Activated T-cell treated with anti-CD3 and anti-CD28 coated beads for 1 hour (primary cell): ENCODE data around the gene ZBTB40.

ENCODE experiments used
- DNase-seq: peaks from one replicate; pipeline ENCODE4 v3.0.0-alpha.2; 2020; ENCODE audit warnings: low read depth

ZBTB40 gene

DNA sequence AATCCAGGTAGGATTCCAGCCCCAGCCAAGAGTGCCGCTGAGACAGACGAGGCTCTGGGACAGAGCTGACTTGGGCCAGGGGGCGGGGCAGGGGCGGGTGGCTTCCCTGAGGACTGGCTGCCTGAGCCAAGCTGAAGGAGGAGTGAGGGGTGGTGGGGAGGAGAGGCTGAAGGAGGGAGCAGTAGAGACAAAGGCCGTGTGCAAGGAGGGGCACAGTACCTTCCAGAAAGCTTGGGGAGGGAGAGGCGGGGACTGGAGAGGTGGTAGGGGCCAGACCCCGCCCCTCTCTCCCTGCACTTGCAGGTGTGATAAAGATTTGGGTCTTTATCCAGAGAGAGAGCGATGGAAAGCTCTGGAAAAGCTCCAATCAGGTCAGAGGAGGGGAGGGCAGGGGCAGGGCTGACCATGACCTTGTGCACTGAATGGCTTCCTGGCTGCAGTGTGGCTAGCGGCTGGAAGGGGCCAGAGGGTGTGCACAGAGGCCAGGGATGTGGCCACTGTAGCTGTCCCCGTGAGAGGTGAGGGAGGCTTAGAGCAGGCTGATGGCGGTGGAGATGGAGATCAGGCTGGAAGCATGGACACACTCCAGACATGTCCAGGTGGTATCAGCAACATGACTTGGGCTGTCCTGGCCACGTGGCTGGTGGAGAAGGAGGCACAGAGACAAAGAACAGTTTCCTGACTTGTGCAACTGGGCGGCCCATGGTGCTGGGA, 104.9 kb downstream of the ZBTB40 start:
- no peak for DNase-seq

DNA sequence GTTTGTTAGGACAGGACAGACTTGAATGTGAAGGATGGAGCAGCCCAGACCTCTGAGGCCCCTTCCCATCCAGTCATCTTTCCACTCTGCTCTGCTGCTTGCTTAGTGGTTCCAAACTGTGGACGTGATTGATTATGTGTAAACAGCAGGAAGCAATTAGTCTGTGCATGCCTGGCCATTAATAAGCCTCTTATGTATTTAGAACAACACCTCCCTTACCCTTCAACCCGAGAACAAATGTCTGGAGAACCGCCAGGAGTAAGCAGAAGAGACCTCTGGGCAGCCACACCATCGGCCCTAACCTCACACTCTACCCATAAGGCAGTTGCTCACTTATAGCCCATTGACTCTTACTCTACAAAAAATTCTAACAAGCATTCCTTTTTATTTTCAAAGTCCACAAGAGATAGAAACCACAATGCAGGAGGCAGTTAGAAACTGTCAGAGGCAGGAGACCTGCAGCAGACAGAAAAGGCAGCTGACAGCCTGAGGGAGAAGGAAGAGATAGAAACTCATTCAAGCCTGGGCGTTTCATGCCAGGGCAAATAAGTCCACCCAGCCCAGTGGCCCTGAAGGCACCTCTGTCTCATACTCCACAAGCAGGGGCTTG, 105.8 kb downstream of the ZBTB40 start:
- DNase-seq, result no peak

DNA sequence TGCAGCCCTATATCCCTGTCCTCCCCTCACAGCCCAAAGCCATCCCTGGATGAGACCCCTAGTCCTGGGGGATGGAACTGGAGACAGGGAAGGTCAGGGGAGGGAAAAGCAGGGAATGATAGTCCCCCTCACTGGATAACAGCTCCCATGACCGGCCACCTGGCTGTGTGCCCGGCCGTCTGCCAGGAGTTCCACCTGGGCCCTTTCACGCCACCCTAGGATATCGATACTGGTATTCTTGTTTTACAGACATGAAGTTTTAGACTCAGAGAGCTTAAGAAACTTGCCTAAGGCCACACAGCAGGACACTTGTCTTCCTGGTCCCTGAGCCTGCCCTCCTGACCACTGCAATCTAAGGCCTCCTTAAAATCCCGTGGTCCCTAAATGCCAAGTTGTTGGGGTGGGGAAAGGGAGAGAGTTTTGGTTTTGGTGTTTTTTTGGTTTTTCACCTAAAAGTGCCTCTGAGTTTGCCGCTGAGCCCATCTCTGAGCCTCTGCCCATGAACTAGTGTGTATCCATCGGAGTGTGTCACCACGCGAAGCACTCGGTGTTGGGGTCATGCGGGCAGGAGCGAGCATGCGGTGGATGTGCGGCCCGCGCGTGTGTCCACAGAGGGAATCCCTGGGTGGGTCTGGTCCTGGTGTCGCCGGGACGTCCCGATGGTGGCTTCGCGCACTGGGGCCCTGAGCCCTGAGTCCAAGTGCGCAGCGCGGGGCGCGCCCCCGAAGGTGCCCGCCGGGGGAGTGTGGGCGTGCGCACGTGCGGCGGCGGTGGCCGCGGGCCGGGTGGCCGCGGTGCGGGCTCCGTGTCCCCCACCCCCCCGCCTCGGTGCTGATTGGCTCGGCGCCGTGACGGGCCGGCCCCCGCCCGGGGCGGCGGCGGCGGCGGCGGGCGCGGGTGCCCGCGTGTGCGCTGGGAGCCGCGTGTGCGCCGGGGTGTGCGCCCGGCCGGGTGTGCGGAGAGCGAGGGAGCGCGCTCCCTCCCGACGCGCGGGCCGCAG, 111.2 kb downstream of the ZBTB40 start, which contains the start of gene EPHA8:
Gene EPHA8, plus strand, starts transcription at position 906 of the 1,000 bp plus-strand sequence. CDS start 147 bp downstream, outside the sequence.
- no peak for DNase-seq

DNA sequence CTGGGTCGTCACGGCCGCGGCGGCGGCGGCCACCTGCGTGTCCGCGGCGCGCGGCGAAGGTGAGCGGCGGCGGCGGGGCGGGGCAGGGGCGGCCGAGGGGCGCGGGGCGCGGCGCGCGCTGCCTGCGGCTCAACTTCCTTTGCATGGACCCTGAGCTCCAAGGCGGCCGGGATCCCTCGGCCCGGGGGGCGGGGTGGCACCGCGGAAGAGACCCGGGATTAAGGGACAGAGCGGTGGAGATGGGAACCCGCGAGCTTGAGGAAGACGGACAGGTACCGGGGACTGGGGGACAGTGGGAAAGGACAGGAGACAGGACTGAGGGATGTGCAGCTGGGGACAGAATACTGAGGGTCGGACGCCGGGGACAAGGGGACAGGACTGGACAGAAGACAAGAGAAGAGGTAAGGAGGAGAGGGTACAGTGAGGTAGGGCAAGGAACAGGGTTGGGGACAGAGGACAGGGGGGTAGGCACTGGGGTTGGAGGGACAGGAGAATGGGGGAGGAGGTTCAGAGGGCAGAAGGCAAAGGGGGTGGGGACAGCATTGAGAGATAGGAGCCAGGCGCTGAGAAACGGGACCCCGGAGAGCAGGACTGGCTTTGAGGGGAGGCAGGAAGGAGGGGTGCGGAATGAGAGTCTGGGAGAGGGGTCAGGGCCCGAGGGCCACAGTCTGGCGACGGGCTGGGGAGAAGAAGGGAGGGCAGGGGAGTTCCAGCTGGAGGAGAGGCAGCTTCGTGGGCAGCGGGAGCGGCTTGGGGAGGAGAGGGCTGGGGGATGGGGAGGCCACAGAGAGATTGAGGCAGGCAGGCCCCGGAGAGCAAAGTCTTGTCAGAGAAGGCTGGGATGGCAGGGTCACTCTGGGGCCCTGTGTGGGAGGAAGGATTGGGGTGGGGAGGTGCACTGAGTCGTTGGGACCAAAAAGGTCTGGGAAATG, 112.3 kb downstream of the ZBTB40 start:
- DNase-seq, result no peak

DNA sequence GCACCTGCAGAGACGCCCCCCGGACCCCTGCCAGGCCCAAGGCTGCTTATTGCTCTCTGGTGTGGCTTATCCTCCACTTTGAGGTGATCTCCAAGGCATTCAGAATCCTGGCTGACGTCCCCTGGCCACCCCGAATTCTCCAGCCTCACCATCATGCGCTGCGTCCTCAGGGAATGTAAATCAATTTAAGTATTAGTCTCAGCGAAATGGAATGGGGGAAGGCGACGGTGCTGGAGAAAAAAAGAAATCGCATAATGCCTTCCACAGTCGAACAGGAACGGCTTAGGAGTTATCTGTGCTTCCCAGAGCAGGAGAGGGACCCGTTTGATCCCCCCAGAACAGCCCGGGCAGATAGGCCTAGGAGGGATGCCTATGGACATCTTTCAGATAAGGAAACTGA, 114.5 kb downstream of the ZBTB40 start:
- DNase-seq, result no peak

DNA sequence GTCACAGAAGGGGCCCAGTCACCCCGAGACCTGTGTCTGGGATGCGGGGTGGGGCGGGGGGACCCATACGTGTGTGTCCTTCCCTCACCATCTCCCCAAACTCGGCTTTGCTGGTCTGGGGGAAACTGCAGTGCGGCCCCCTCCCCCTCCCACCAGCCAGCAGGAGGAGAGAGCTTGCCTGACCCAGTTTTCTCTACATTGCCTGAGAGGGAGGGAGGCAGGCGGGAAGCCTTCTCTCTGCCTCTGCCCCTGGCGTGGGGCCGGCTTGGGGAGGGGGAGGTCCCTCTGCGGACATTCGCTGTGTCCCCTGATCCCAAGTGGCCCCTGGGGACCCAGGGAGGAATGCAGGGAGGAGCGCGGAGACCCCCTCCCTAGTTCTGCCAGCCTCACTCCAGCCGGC, 115.5 kb downstream of the ZBTB40 start:
- DNase-seq, result no peak

DNA sequence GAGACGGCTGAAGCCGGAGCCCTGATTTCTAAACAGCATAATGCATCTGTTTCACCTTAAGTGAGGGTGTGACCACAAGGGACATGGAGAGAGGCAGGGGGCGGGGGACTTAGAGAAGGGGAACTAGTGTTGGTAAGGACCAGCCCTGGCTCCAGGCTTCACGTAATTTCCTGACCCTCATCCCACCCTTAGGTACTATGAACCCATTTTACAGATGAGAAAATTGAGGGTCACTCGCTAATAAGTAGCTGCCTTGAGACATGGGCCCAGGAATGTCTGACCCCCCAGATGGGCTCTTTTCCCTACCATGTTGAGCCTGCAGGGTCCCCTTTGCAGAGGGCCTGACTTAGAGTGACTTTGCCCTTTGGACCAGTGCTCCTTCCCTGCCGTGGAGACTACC, 116.3 kb downstream of the ZBTB40 start:
- no peak for DNase-seq

DNA sequence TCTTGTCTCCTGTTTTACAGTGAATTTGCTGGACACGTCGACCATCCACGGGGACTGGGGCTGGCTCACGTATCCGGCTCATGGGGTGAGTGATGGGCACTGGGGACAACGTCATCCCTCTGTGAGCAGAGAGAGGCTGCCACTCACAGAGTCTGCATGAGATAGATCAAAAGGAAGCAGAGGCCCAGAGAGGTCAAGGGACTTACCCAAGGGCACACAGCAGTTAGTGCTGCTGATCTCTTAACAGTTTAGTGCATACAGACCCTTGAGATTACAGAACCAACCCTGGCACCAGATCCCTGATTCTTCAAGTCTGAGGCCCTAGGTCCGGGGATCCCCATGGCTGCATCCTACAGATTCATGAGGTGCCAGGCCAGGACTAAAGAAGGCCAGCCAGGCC, 117.6 kb downstream of the ZBTB40 start:
- DNase-seq, result no peak

DNA sequence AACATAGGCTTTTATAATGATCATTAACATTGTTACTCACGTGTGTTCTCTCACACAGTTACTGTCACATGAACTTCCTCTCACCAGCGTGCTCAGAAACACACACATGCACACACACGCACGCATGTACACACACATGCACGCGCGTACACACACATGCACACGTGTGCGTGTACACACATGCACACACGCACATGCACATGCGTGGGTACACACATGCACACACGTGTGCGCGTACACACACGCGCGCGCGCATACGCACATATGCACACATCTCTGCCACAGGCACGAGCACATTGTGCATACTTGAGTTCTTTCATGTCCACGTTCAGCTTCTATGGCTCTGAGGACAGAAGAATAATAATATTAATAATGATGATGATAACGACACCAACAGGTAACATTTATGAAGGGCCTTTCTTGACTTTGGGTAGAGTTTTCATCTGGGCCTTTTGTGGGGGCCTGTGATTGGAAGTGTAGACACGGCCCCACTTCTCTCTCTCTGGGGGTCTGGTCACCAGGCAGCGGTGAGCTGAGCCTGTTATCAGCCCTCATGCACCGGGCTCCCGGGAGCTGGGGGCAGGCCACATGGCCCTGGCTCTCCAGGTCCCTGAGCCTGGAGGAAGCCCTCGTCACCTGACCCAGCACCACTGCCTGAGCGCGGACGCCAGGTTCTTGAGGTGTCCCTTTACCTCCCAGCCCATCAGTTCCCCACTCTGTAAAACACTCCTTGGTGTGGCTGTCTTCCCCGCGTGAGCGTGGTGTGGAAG, 118.7 kb downstream of the ZBTB40 start:
- DNase-seq, result no peak

DNA sequence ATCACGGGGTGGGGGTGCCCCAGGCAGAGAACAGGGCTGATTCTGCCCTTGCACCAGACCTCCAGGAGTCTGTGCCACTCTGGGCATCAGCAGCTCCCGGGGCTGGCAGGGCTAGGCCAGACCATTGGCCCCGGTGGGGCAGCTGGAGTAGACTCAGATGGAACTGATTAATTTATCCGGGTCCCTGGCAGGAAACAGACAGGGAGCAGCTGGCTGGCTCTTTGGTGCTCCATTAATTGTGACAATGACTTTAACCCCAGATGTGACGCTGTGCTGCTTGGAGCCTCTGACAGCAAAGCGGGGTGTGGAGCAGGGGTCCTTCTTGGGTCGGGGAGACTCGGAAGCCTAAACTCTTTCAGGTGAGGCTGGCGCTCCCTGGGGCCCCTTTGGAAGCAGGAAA, 121.2 kb downstream of the ZBTB40 start:
- DNase-seq, result no peak

DNA sequence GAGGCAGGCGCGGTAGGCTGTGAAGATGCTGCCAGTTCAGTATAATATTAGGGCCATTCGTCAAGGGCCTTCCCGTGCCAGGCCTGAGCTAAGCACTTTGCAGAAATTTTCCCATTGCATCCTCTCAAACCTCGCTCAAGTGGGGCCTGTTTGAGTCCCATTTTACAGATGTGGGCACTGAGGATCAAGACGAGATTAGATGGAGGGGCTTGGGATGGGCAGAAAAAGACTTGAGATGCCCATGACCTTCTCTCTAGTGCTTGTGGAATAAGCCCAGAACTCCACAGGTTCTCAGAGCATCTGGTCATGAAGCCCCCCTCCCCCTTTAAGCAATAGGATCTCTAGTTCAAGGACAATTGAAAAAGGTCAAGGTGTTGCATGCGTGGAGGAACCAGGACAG, 121.6 kb downstream of the ZBTB40 start:
- DNase-seq, result no peak

DNA sequence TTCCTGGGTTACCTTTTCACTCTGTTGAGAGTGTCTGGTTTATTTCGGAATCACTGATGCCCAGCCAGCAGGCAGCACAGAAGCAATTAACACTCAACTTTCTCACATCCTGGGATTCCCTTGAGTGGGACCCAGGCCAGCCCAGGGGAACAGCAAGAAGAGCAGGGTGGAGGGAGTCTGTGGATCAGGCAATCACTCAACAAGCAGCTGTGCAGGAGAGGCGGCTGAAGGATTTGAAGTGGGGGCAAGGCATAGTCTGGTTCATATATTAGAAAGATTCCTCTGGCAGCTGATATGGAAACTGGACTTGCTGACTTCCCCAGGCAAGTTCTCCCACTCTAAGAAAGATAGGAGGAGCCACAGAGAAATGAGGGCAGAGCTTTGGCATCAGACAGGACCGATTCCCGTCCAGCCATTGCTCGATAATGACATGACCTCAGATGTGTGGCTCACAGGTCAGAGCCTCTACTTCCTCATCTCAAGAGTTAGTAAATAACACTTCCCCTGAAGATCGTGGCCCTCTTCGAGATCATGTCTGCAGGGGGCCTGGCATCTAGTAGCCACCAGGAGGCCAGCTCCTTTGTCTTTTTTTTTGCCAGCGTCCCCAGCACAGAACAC, 124.0 kb downstream of the ZBTB40 start:
- DNase-seq, result no peak

DNA sequence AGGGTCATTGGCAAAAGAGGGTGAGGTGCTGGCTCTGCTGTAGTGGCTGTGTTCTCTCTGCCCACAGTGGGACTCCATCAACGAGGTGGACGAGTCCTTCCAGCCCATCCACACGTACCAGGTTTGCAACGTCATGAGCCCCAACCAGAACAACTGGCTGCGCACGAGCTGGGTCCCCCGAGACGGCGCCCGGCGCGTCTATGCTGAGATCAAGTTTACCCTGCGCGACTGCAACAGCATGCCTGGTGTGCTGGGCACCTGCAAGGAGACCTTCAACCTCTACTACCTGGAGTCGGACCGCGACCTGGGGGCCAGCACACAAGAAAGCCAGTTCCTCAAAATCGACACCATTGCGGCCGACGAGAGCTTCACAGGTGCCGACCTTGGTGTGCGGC, 124.5 kb downstream of the ZBTB40 start:
- DNase-seq, result no peak

DNA sequence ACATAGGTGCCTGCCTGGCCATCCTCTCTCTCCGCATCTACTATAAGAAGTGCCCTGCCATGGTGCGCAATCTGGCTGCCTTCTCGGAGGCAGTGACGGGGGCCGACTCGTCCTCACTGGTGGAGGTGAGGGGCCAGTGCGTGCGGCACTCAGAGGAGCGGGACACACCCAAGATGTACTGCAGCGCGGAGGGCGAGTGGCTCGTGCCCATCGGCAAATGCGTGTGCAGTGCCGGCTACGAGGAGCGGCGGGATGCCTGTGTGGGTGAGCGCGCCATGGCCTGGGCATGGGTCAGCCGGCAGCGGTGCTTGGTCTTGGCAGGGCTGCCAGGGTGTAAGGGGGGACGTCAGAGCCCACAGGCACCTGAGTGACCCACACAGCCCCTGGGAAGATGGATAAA, 125.0 kb downstream of the ZBTB40 start:
- no peak for DNase-seq

DNA sequence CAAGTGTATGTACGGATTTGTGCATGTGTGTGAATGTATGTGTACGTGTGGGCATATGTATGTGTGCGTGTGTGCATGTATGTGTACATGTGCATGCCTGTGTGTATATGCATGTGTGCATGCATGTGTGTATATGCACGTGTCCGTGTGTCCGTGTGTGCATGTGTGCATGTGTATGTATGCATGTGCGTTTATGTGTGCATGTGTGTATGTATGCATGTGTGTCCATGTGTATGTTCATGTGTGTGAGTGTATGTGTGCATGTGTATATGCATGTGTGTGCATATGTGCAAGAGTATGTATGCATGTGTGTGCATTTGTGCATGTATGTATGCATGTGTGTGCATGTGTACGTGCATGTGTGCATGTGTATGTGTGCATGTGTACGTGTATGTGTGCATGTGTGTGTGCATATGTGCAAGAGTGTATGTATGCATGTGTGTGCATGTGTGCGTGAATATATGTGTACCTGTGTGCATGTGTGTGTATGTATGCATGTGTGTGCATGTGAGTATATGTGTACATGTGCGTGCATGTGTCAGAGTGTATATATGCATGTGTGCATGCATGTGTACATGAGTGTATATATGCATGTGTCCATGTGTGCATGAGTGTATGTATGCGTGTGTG, 127.2 kb downstream of the ZBTB40 start:
- no peak for DNase-seq

DNA sequence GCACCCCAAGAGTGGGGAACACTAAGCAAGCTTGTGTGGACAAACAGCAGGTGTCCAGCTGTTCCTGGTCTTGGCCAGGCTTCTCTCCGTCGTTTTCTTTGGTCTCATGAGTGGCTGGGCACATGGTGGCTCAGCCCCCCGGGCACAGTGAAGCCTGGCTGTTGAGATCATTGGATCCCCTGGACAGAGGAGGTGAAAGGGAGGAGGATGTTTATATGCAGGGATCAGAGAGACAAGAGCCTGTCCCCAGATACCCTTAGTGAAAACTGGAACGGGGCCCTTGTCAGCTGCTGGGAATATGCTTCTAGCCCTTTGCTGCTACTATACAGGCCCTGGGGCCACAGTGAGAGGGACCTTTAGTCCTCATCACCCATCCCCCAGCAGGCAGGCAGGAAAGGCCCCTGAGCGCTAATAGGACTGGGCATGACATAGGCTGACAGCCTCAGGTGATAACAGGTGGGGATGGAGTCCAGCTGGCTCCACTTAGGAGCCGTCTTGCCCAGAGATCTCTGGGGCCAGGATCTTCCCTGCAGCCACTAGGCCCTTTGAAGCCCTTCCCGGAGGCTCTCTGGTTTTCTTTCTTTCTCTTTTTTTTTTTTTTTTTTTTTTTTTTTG, 128.0 kb downstream of the ZBTB40 start:
- DNase-seq, result no peak
